Renal cortical epithelial cell (primary cell): Measurements from ENCODE around the gene SAYSD1. TPM values are rescaled to one million over a fixed set of nuclear protein-coding genes. Genes with fewer than 3 reads are reported as not detected.
A peak's percentile ranks its signal among the peaks of the same experiment; 100 is the strongest.

Experiments
- DNase-seq: peaks from one replicate; pipeline ENCODE4 v3.0.0-alpha.2; 2011; ENCODE audit warnings: low read depth
- total RNA-seq: library from RNA; depleted of rRNA; stranded (reverse); fragments of >200 nt; gene quantifications from 2 replicates; pipeline ENCODE4 v1.2.3, GENCODE V29; 2014

Gene SAYSD1
- total RNA-seq, 1 donor from 2014 or later = 19.0 TPM

- no peak for DNase-seq
Observed at GRCh38 chr6:39108041-39108839, 6.7 kb downstream of the SAYSD1 start.

- no peak for DNase-seq
Observed at GRCh38 chr6:39107641-39108040, 7.3 kb downstream of the SAYSD1 start.

- DNase-seq = no peak
Observed at GRCh38 chr6:39107034-39107433, 8.0 kb downstream of the SAYSD1 start.

GRCh38 chr6:39104528-39104927, 10.5 kb downstream of the SAYSD1 start:
- no peak for DNase-seq

GRCh38 chr6:39102821-39103136, 12.2 kb downstream of the SAYSD1 start:
- no peak for DNase-seq

GRCh38 chr6:39102071-39102820, 12.7 kb downstream of the SAYSD1 start:
- peak; percentile 56 for DNase-seq

- no peak for DNase-seq
Observed at GRCh38 chr6:39100358-39100757, 14.6 kb downstream of the SAYSD1 start.

- no peak for DNase-seq
Observed at GRCh38 chr6:39095578-39095977, 19.4 kb downstream of the SAYSD1 start.

- DNase-seq = no peak
Observed at GRCh38 chr6:39093149-39093708, 21.8 kb downstream of the SAYSD1 start.

- no peak for DNase-seq
Observed at GRCh38 chr6:39092124-39092523, 22.9 kb downstream of the SAYSD1 start.

- DNase-seq = no peak
Observed at GRCh38 chr6:39091220-39091619, 23.8 kb downstream of the SAYSD1 start.

- no peak for DNase-seq
Observed at GRCh38 chr6:39090036-39090435, 24.9 kb downstream of the SAYSD1 start.

- peak; percentile 75 for DNase-seq
Observed at GRCh38 chr6:39088331-39088730, 26.7 kb downstream of the SAYSD1 start.

GRCh38 chr6:39087197-39087596, 27.8 kb downstream of the SAYSD1 start:
- DNase-seq = no peak

- DNase-seq = no peak
Observed at GRCh38 chr6:39086711-39087110, 28.3 kb downstream of the SAYSD1 start.

- DNase-seq = no peak
Observed at GRCh38 chr6:39086294-39086693, 28.7 kb downstream of the SAYSD1 start.

- DNase-seq = no peak
Observed at GRCh38 chr6:39085129-39085797, 29.7 kb downstream of the SAYSD1 start.

GRCh38 chr6:39084506-39084905, 30.5 kb downstream of the SAYSD1 start:
- no peak for DNase-seq

- no peak for DNase-seq
Observed at GRCh38 chr6:39083231-39083634, 31.8 kb downstream of the SAYSD1 start.

GRCh38 chr6:39082310-39082709, 32.7 kb downstream of the SAYSD1 start:
- DNase-seq = no peak

- no peak for DNase-seq
Observed at GRCh38 chr6:39080246-39080875, 34.6 kb downstream of the SAYSD1 start.
